Measurements from ENCODE around the gene MROH9. TPM values are rescaled to one million over a fixed set of nuclear protein-coding genes. Genes with fewer than 3 reads are reported as not detected.

The MROH9 gene
- total and polyA plus RNA-seq, 2 of the 13 experiments (the other 11 are each of a cell fraction or from before 2014, with no cell fraction given): not detected

GRCh38 chr1:170985406-170985805, 50.1 kb downstream of the MROH9 start:
- FAIRE-seq: no peak
- H3K9me3 ChIP-seq (ENCODE audit: low read length): no peaks in the 10 kb centered on the region
- ChIA-PET POLR2A (no interaction called here), CTCF (ENCODE audit: low intra/inter-chr PET ratio, low total read pairs) (no interaction called here)
- intact Hi-C loops (cut with micrococcal nuclease; ENCODE audit: unreplicated experiment): no loop called here
- no peak overlapping the region for H3K4me3 ChIP-seq (replicated peaks in 1 of 3; ENCODE audit: insufficient read depth in 1 of 3, low read depth in 2 of 3, low read length in 3 of 3)
- WGBS (ENCODE audit: low lambda C conversion rate): 4% methylated on average over 1 of the region's 1 CpG
- H3K27ac ChIP-seq (ENCODE audit: extremely low read length, insufficient read depth, low read length): no peak overlapping the region
- no peaks in the 10 kb centered on the region for H3K4me1 ChIP-seq (ENCODE audit: insufficient read depth, low read length)
- H3K9ac ChIP-seq (ENCODE audit: insufficient read depth, low read depth, low read length): no peak overlapping the region
- no peaks in the 10 kb centered on the region for H3K36me3 ChIP-seq (replicated peaks in 1 of 2; ENCODE audit: control insufficient read depth in 1 of 2, insufficient read depth in 2 of 2, low read length in 2 of 2)
- H3K27me3 ChIP-seq (ENCODE audit: control insufficient read depth in 1 of 2, insufficient read depth in 2 of 2, low read length in 2 of 2): no peaks in the 10 kb centered on the region
- no peak for ATAC-seq
- TF ChIP-seq CC2D1A (CRISPR knock-in tag; IDR thresholded peaks at IDR 0.05) (no peak), MAFK (conservative IDR thresholded peaks at IDR 0.05 in 1 of 2, IDR thresholded peaks at IDR 0.05 in 1 of 2; ENCODE audit: low read length in 2 of 2) (peak; percentile 20 to 77; a peak in 3 of 4 replicates)
- H3K4me2 ChIP-seq (ENCODE audit: low read depth, low read length): no peak overlapping the region
- H4K20me1 ChIP-seq (ENCODE audit: insufficient read depth, low read length): no peaks in the 10 kb centered on the region
- H2AFZ ChIP-seq (ENCODE audit: low read length): no peak overlapping the region
- H3K79me2 ChIP-seq (ENCODE audit: insufficient read depth, low read length): no peaks in the 10 kb centered on the region
- no TSS peak for BruUV-seq (replicated peaks)
- no peak for DNase-seq (ENCODE audit: low spot score)
- in situ Hi-C loops (cut with HindIII; ENCODE audit: extremely low pct_ligation_motif_present, low pct_unique_long_range_greater_than_20kb): no loop called here

DNA sequence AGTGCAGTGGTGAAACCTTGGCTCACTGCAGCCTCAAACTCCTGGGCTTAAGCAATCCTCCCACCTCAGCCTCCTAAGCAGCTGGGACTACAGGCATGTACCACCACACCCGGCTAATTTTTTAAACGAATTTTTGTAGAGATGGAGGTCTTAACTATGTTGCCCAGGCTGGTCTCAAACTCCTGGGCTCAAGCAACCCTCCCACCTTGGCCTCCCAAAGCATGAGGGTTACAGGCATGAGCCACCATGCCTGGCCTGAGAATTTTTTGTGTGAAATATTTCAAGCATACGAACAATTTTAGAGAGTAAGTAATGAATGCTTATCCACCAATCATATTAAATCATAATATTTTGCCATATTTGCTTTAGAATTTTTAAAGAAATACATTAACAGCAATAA, 51.6 kb downstream of the MROH9 start:
- 57% methylated on average over 3 of the region's 3 CpGs for WGBS (ENCODE audit: low lambda C conversion rate)
- no peak for ATAC-seq
- no peaks in the 10 kb centered on the region for H3K36me3 ChIP-seq (replicated peaks in 1 of 2; ENCODE audit: control insufficient read depth in 1 of 2, insufficient read depth in 2 of 2, low read length in 2 of 2)
- H3K27ac ChIP-seq (ENCODE audit: extremely low read length, insufficient read depth, low read length): no peak overlapping the region
- no peaks in the 10 kb centered on the region for H3K4me1 ChIP-seq (ENCODE audit: insufficient read depth, low read length)
- POLR2A ChIA-PET: no interaction called here
- CTCF ChIA-PET (ENCODE audit: low intra/inter-chr PET ratio, low total read pairs): no interaction called here
- H3K27me3 ChIP-seq (ENCODE audit: control insufficient read depth in 1 of 2, insufficient read depth in 2 of 2, low read length in 2 of 2): no peaks in the 10 kb centered on the region
- H3K9ac ChIP-seq (ENCODE audit: insufficient read depth, low read depth, low read length): no peak overlapping the region
- no peaks in the 10 kb centered on the region for H3K79me2 ChIP-seq (ENCODE audit: insufficient read depth, low read length)
- in situ Hi-C loops (cut with HindIII; ENCODE audit: extremely low pct_ligation_motif_present, low pct_unique_long_range_greater_than_20kb): no loop called here
- no peak overlapping the region for H3K4me2 ChIP-seq (ENCODE audit: low read depth, low read length)
- intact Hi-C loops (cut with micrococcal nuclease; ENCODE audit: unreplicated experiment): no loop called here
- H3K9me3 ChIP-seq (ENCODE audit: low read length): no peaks in the 10 kb centered on the region
- no peak for DNase-seq (ENCODE audit: low spot score)
- BruUV-seq (replicated peaks): no TSS peak
- no peak overlapping the region for H3K4me3 ChIP-seq (replicated peaks in 1 of 3; ENCODE audit: insufficient read depth in 1 of 3, low read depth in 2 of 3, low read length in 3 of 3)
- no peak for FAIRE-seq
- H2AFZ ChIP-seq (ENCODE audit: low read length): no peak overlapping the region
- H4K20me1 ChIP-seq (ENCODE audit: insufficient read depth, low read length): no peaks in the 10 kb centered on the region
- TF ChIP-seq MEF2D (CRISPR knock-in tag; IDR thresholded peaks at IDR 0.05) (no peak), ZGPAT (CRISPR knock-in tag; IDR thresholded peaks at IDR 0.05) (no peak), KLF13 (CRISPR knock-in tag; IDR thresholded peaks at IDR 0.05) (no peak), MNT (IDR thresholded peaks at IDR 0.05) (no peak), ETV6 (CRISPR knock-in tag; conservative IDR thresholded peaks at IDR 0.05) (no peak)
- TF ChIP-seq, protein P1, sequence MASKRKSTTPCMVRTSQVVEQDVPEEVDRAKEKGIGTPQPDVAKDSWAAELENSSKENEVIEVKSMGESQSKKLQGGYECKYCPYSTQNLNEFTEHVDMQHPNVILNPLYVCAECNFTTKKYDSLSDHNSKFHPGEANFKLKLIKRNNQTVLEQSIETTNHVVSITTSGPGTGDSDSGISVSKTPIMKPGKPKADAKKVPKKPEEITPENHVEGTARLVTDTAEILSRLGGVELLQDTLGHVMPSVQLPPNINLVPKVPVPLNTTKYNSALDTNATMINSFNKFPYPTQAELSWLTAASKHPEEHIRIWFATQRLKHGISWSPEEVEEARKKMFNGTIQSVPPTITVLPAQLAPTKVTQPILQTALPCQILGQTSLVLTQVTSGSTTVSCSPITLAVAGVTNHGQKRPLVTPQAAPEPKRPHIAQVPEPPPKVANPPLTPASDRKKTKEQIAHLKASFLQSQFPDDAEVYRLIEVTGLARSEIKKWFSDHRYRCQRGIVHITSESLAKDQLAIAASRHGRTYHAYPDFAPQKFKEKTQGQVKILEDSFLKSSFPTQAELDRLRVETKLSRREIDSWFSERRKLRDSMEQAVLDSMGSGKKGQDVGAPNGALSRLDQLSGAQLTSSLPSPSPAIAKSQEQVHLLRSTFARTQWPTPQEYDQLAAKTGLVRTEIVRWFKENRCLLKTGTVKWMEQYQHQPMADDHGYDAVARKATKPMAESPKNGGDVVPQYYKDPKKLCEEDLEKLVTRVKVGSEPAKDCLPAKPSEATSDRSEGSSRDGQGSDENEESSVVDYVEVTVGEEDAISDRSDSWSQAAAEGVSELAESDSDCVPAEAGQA (IDR thresholded peaks at IDR 0.05; ENCODE audit: low read depth): no peak
- TF ChIP-seq, protein P1 (CRISPR knock-in tag; IDR thresholded peaks at IDR 0.05; ENCODE audit: borderline replicate concordance): no peak
